ENCODE data around the gene ZNF606.

The ZNF606 gene

DNA sequence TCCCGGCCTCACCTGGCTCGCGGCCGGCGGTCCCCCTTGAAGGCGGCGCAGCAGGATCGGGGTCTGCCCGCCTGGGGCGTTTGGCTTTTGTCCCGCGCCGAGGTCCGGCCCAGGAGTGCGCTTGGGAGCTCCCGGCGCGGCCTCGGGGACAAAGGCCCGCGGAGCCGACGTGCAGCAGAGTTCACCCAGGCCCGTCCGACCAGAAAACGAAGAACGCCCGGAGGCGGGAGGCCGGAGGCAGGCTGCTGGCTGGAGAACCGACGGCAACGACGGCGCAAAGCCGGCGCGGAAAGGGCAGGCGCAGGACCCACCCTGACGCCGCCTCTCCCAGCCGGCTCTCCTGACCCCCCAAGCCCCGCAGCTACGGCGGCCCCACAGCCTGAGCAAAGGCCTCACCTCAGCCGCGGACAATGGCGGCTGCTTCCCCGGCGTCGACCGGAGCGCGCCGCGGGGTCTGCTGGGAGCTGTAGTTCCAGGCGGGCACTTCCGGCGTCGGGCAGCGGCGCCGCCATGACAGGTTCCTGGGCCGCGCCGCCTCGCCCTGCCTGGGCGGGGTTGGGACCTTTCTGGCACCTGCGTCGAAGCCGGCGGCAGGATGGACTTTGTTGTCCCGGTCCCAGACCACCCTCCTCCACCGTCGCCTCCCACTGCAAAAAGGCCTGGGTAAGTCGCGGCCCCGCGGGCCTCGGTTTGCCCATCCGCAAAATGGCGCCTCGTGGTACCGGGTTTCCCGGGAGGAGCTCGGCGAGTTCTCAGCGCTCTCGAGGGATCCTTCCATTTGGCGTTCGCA lies at the start of gene ZNF606:
ZNF606 (minus strand) TSS at position 437 of the 790 bp plus-strand sequence. CDS start 1,501 bp downstream, outside the sequence.
- Mint-ChIP-seq H3K4me1 (peaks cover 20% of the 10 kb centered on the region), H3K4me3 (peak within 1 kb of the TSS; percentile 86), H3K9me3 (peaks cover 22% of the 10 kb centered on the region)

DNA sequence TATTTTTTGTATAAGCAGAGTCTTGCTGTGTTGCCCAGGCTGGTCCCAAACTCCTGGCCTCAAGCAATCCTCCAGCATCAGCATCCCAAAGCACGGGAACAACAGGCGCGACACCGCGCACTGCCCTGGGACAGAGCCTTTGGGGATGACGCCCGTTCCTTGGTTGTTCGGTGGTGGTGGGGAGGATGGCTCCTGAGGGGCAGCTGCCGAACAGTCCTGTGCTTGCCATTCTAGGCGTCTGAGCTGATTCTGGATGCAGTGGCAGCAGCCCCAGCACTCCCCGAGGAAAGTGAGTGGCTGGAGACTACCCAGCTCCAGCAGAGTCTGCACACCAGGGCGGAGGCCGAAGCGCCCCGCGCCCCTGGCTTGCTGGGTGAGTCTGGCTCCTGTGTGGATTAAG lies 49.6 kb upstream of the ZNF606 start:
- Mint-ChIP-seq H3K4me3 (no peak overlapping the region), H3K27ac (no peak overlapping the region), H3K9me3 (peaks cover 11% of the 10 kb centered on the region), H3K36me3 (peaks cover 10% of the 10 kb centered on the region), H3K27me3 (peaks cover 9% of the 10 kb centered on the region), H3K4me1 (no peaks in the 10 kb centered on the region)
- ATAC-seq (ENCODE audit: low read depth) (no peak), DNase-seq (ENCODE audit: low spot score in 2 of 2) (no peak)

More for the DNA sequence above, at the start of gene ZNF606:
- DNase-seq (ENCODE audit: low spot score in 2 of 2) (peak; percentile 82 to 84), ATAC-seq (ENCODE audit: low read depth) (peak; percentile 97)
- H3K36me3 Mint-ChIP-seq: peaks cover 72% of the 10 kb centered on the region
- H3K27me3 Mint-ChIP-seq: no peaks in the 10 kb centered on the region
- peak within 1 kb of the TSS; percentile 91 for H3K27ac Mint-ChIP-seq

GRCh38 chr19:58047672-58048071 lies 45.1 kb upstream of the ZNF606 start:
- Mint-ChIP-seq H3K9me3 (peaks cover 16% of the 10 kb centered on the region), H3K36me3 (peaks cover 3% of the 10 kb centered on the region), H3K27ac (no peak overlapping the region), H3K4me3 (no peak overlapping the region), H3K4me1 (no peaks in the 10 kb centered on the region), H3K27me3 (no peaks in the 10 kb centered on the region)
- no peak for DNase-seq (ENCODE audit: low spot score in 2 of 2)
- ATAC-seq (ENCODE audit: low read depth): no peak

DNA sequence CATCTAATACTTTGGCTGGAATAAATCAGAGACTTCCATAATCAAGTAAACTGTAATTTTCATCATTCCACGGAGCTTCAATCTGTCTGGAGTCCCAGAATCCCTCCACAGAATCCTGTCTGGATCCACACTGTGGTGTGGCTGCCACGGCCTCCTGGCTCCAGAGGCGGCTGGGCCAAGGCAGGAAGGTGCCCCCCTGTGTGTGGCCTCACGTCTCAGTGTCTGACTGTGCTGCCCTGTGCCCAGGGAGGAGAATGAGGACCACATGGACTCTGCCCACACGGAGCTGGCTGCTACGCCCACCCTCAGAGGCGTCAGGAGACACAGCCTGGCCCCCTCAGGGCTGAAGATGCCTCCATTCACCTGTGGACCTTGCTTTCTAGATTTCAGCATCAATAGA lies 44.2 kb upstream of the ZNF606 start:
- no peak for DNase-seq (ENCODE audit: low spot score in 2 of 2)
- Mint-ChIP-seq H3K4me1 (no peaks in the 10 kb centered on the region), H3K27ac (no peak overlapping the region), H3K9me3 (peaks cover 16% of the 10 kb centered on the region), H3K36me3 (peaks cover 3% of the 10 kb centered on the region), H3K4me3 (no peak overlapping the region), H3K27me3 (no peaks in the 10 kb centered on the region)
- no peak for ATAC-seq (ENCODE audit: low read depth)

- ATAC-seq (ENCODE audit: low read depth): no peak
Observed at GRCh38 chr19:58045411-58046050, 42.9 kb upstream of the ZNF606 start.

GRCh38 chr19:58044886-58045285 lies 42.3 kb upstream of the ZNF606 start:
- Mint-ChIP-seq H3K4me1 (no peaks in the 10 kb centered on the region), H3K27me3 (no peaks in the 10 kb centered on the region), H3K9me3 (peaks cover 14% of the 10 kb centered on the region), H3K4me3 (no peak overlapping the region), H3K27ac (no peak overlapping the region), H3K36me3 (peaks cover 3% of the 10 kb centered on the region)
- no peak for DNase-seq (ENCODE audit: low spot score in 2 of 2)
- ATAC-seq (ENCODE audit: low read depth): no peak

More at GRCh38 chr19:58045411-58046050, 42.9 kb upstream of the ZNF606 start:
- Mint-ChIP-seq H3K4me1 (no peaks in the 10 kb centered on the region), H3K27ac (no peak overlapping the region), H3K9me3 (peaks cover 14% of the 10 kb centered on the region), H3K36me3 (peaks cover 3% of the 10 kb centered on the region), H3K27me3 (no peaks in the 10 kb centered on the region), H3K4me3 (no peak overlapping the region)
- DNase-seq (ENCODE audit: low spot score in 2 of 2): no peak

GRCh38 chr19:58044391-58044790 lies 41.8 kb upstream of the ZNF606 start:
- H3K36me3 Mint-ChIP-seq: peaks cover 3% of the 10 kb centered on the region
- DNase-seq (ENCODE audit: low spot score in 2 of 2) (no peak), ATAC-seq (ENCODE audit: low read depth) (no peak)
- H3K9me3 Mint-ChIP-seq: peaks cover 11% of the 10 kb centered on the region
- H3K4me3 Mint-ChIP-seq: no peak overlapping the region
- no peak overlapping the region for H3K27ac Mint-ChIP-seq
- no peaks in the 10 kb centered on the region for H3K27me3 Mint-ChIP-seq
- no peaks in the 10 kb centered on the region for H3K4me1 Mint-ChIP-seq

DNA sequence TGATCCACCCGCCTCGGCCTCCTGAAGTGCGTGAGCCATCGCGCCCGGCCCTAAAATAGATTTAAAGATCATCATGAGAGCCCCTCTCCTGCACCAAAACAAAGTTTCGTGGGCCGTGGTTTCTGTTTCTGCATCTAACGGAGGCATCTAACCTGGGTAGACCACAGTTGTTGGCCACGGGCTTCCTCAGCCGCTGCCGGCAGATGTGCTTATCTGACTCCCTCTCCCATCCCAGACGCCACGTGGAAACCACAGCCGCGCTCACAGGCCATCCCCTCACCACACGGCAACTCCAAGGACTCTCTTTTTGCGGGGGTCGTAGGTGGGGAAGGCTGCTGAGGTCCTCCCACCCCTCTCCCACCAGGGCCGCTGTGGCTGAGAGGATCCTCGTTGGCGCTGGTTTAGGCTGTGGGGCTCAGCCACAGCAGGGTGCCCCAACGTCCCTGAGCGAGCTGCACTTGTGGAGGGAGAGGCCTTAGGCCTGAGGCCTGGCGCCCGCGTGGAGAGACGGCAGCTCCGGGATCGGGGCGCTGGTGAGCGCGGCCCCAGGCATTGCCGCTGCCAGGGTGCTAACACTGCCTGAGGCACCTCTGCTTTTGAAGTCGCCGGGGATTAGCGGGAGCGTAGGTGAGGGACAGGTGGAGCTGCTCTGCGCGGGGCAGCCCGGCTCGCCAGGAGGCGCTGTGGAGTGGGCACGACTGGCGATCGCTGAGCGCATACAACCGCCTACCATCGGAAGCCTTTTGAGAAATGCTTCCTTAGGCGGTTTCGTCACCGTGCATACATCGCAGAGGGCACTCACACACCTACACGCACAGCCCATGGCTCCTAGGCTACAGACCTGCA lies 40.1 kb upstream of the ZNF606 start:
- no peak for DNase-seq (ENCODE audit: low spot score in 2 of 2)
- Mint-ChIP-seq H3K27ac (no peak overlapping the region), H3K4me1 (no peaks in the 10 kb centered on the region), H3K4me3 (no peak overlapping the region), H3K9me3 (peaks cover 9% of the 10 kb centered on the region), H3K27me3 (peaks cover 4% of the 10 kb centered on the region), H3K36me3 (peaks cover 3% of the 10 kb centered on the region)
- ATAC-seq (ENCODE audit: low read depth): no peak

DNA sequence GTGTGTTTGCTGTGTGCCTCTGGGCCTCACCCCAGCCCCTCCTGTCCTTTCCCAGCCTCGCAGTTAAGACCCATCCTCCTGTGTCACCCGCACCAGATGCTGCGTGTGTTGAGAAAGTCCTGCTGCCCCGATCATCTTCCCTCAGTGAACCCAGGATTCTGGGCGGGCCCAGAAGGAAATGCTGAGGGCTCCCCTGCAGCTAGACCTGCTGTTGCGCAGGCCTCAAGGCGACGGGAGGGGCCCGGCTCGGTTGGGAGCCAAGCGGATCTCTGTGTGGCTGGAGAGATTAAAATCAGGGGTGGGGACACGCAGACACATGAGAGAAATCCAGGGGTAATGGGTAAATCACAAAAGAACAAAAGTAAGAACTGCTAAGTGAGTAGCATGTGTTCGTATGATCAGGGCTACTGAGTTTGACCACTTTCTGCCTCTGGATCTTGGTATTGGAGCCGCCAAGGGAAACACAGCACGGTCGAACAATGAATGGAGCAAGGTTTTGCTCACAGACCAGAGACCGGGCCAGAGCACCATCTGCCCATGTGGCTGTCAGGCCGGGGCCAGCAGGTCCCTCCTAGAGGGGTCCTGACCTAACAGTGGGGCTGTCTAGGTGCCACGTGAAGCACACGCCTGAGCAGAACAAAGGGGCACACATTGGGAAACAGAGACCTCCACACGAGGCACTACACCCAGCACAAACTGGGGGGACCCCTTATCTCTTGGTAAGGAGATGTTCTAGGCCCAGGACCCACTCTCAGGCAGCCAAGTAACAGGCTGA lies 38.3 kb upstream of the ZNF606 start:
- H3K4me3 Mint-ChIP-seq: no peak overlapping the region
- H3K9me3 Mint-ChIP-seq: peaks cover 7% of the 10 kb centered on the region
- ATAC-seq (ENCODE audit: low read depth) (no peak), DNase-seq (ENCODE audit: low spot score in 2 of 2) (no peak)
- no peak overlapping the region for H3K27ac Mint-ChIP-seq
- no peaks in the 10 kb centered on the region for H3K4me1 Mint-ChIP-seq
- peaks cover 9% of the 10 kb centered on the region for H3K27me3 Mint-ChIP-seq
- no peaks in the 10 kb centered on the region for H3K36me3 Mint-ChIP-seq

- Mint-ChIP-seq H3K4me1 (no peaks in the 10 kb centered on the region), H3K36me3 (peaks cover 5% of the 10 kb centered on the region), H3K27ac (no peak overlapping the region), H3K9me3 (peaks cover 11% of the 10 kb centered on the region), H3K4me3 (no peak overlapping the region), H3K27me3 (peaks cover 18% of the 10 kb centered on the region)
- ATAC-seq (ENCODE audit: low read depth): no peak
- DNase-seq (ENCODE audit: low spot score in 2 of 2): no peak
Observed at GRCh38 chr19:58038688-58039204, 36.1 kb upstream of the ZNF606 start.

GRCh38 chr19:58037927-58038687 lies 35.5 kb upstream of the ZNF606 start:
- Mint-ChIP-seq H3K27ac (no peak overlapping the region), H3K4me1 (no peaks in the 10 kb centered on the region), H3K36me3 (peaks cover 5% of the 10 kb centered on the region), H3K4me3 (no peak overlapping the region), H3K9me3 (peaks cover 11% of the 10 kb centered on the region), H3K27me3 (peaks cover 18% of the 10 kb centered on the region)
- DNase-seq (ENCODE audit: low spot score in 2 of 2) (no peak), ATAC-seq (ENCODE audit: low read depth) (no peak)

- peaks cover 5% of the 10 kb centered on the region for H3K36me3 Mint-ChIP-seq
- H3K4me3 Mint-ChIP-seq: no peak overlapping the region
- peaks cover 11% of the 10 kb centered on the region for H3K9me3 Mint-ChIP-seq
- H3K4me1 Mint-ChIP-seq: no peaks in the 10 kb centered on the region
- no peak overlapping the region for H3K27ac Mint-ChIP-seq
- ATAC-seq (ENCODE audit: low read depth) (no peak), DNase-seq (ENCODE audit: low spot score in 2 of 2) (no peak)
- peaks cover 18% of the 10 kb centered on the region for H3K27me3 Mint-ChIP-seq
Observed at GRCh38 chr19:58035863-58036262, 33.2 kb upstream of the ZNF606 start.

GRCh38 chr19:58034477-58034793 lies 31.8 kb upstream of the ZNF606 start:
- H3K4me1 Mint-ChIP-seq: no peaks in the 10 kb centered on the region
- DNase-seq (ENCODE audit: low spot score in 2 of 2) (no peak), ATAC-seq (ENCODE audit: low read depth) (no peak)
- peaks cover 12% of the 10 kb centered on the region for H3K9me3 Mint-ChIP-seq
- H3K36me3 Mint-ChIP-seq: peaks cover 6% of the 10 kb centered on the region
- no peak overlapping the region for H3K4me3 Mint-ChIP-seq
- peaks cover 18% of the 10 kb centered on the region for H3K27me3 Mint-ChIP-seq
- H3K27ac Mint-ChIP-seq: no peak overlapping the region

Data from memory B cell (primary cell).